CD4-positive, alpha-beta T cell treated with Interleukin-1 beta for 1 hour (primary cell): ENCODE results near the gene SAMD13.

Source experiments
- DNase-seq, 2 donors: peaks; one replicate each; pipeline ENCODE4 v3.0.0-alpha.2; 2020 to 2022

The SAMD13 gene

GRCh38 chr1:84374991-84375696, 73.6 kb downstream of the SAMD13 start:
- no peak for DNase-seq

GRCh38 chr1:84376000-84376910, 74.7 kb downstream of the SAMD13 start:
- no peak for DNase-seq

GRCh38 chr1:84377480-84378095, 76.1 kb downstream of the SAMD13 start:
- DNase-seq = no peak

- DNase-seq = no peak
Measured at GRCh38 chr1:84379138-84379916, 77.8 kb downstream of the SAMD13 start.

- no peak for DNase-seq
Measured at GRCh38 chr1:84379917-84380180, 78.3 kb downstream of the SAMD13 start.

- DNase-seq = no peak
Measured at GRCh38 chr1:84382127-84382526, 80.6 kb downstream of the SAMD13 start.

- DNase-seq = no peak
Measured at GRCh38 chr1:84385347-84385746, 83.8 kb downstream of the SAMD13 start.

- DNase-seq = no peak
Measured at GRCh38 chr1:84386716-84387479, 85.4 kb downstream of the SAMD13 start.

- no peak for DNase-seq
Measured at GRCh38 chr1:84387480-84388163, 86.1 kb downstream of the SAMD13 start.

- no peak for DNase-seq
Measured at GRCh38 chr1:84390226-84390625, 88.7 kb downstream of the SAMD13 start.

- DNase-seq = no peak
Measured at GRCh38 chr1:84398175-84399155, 97.0 kb downstream of the SAMD13 start, which contains the start of gene DNASE2B. Gene DNASE2B (plus strand): TSS chr1:84398484. CDS start chr1:84398565, 81 bp downstream.
